GM12892 (cell line): ENCODE results near the gene STEAP3.

Experiments
- DNase-seq: peaks from one replicate; pipeline ENCODE4 v3.0.0; 2011; ENCODE audit not compliant: insufficient read length
- FAIRE-seq: peaks from 2 replicates; lab custom pipeline; 2011; peaks lifted over from hg19 to GRCh38; lab: Jason Lieb, UNC
- POLR2A ChIP-seq: IDR thresholded peaks from 2 replicates; pipeline ENCODE4 v1.6.1; 2011; ENCODE audit warnings: low read depth, low read length, control low read depth
- POLR2AphosphoS5 ChIP-seq: IDR thresholded peaks from 2 replicates; pipeline ENCODE4 v1.6.1; 2011; ENCODE audit warnings: low read depth, low read length, control low read depth
- TAF1 ChIP-seq: IDR thresholded peaks from 2 replicates; pipeline ENCODE4 v1.6.1; 2011; ENCODE audit warnings: low read depth, mild to moderate bottlenecking, control low read depth, low read length, borderline replicate concordance

Gene STEAP3

DNA sequence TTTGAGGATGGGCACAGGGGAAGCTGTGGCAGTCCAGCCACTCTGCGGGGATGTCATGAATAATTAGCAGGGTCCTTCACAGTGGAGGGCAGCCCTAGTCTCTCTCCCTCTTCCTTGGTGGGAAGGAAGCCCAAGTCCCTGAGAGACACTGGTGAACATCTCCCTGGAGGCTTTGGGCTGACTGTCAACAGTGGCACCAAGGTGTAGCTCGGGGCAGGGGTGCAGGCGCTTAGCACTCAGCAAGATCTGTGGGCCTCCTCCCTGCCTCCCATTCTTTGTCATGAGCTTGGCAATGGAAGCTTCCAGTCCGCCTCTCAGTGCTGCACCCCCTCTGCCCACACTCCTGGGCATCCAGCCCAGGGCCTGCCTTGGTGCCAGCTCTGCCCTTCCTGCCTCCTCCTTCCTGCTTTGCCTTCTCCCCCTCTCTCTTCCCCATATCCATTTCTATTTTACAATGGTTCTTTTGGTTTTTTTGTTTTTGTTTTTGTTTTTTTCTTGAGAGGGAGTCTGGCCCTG is 59.4 kb downstream of the STEAP3 start:
- no peak for TF ChIP-seq POLR2A
- no peak for TF ChIP-seq TAF1
- TF ChIP-seq POLR2AphosphoS5: no peak
- no peak for FAIRE-seq
- no peak for DNase-seq

DNA sequence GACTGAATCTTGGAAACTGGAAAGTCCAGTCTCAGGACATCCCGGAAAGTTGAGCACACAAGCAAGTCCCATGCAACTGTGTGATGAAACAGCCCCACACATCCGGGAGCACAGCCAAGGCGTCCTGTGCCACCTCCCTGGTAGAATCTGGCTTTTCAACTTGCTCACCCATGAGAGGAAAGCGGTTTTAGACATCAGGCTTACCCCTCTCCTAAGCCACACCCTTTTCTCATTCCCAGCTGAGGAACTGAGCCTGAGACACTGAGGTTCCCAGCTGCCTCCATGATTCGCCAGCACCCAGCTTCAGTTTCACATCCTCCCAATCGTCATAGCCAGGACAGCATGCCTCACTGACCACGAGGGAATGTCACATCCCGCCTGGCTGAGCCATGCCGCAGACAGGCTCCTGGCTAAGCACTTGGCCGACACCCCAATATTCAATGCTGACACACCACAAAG is 60.3 kb downstream of the STEAP3 start:
- TF ChIP-seq POLR2A (no peak), POLR2AphosphoS5 (no peak), TAF1 (no peak)
- DNase-seq (no peak), FAIRE-seq (no peak)

DNA sequence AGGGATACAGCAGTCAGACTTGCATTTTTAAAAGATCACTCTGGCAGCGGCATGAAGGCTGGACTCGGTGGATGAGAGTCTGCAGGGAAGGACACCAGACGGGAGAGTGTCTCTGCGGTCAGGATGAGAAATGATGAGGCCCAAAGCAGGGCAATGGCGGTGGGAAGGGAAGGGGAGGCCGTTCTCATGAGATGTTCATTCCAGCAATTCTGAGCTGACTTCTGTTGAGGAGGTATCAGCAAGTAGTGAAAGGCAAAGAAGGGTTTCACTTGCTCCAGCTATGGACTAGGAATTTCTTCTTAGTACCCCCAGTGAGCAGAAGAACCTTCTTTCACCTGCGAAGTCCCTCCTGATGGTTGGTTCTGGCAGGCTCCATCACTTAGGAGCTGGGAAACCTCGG is 63.0 kb downstream of the STEAP3 start:
- DNase-seq (no peak), FAIRE-seq (no peak)
- TF ChIP-seq POLR2A: no peak
- no peak for TF ChIP-seq POLR2AphosphoS5
- no peak for TF ChIP-seq TAF1

DNA sequence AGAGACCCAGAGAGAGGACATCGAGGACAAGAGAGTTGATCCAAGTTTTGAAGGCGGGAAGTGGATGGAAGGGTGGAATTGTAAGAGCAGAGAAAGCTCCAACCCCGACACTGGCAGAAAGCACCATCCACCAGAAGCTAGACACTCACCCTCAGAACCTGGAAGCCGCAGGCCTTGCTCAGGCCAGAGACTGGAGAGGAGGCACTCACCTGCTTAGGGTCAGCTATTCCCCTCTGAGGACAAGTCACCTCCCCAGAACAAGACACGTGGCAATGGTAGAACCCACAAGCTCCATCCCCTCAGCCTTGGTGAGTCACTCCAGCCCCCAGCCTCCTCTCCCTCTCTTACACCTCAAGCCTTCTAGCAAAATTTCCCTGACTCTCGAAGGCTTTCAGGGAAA is 64.9 kb downstream of the STEAP3 start:
- FAIRE-seq (no peak), DNase-seq (no peak)
- TF ChIP-seq POLR2A (no peak), POLR2AphosphoS5 (no peak), TAF1 (no peak)

DNA sequence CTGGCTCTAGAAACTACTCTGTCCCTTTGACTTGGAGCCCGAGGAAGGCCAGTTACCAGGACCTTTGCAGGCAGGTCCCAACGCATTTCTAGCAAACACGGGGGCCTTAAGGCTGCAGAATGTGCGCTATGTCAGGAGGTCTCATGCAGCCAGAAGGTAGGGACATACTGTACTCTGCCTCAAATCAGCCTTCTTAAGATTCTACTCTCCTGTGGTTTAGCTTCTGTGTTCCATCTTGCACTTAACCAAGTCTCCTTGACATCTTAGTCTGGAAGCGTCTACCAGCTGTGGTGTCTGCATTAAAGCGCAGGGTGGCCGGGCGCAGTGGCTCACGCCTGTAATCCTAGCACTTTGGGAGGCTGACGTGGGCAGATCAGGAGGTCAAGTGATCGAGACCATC is 65.5 kb downstream of the STEAP3 start:
- FAIRE-seq (no peak), DNase-seq (no peak)
- TF ChIP-seq POLR2AphosphoS5: no peak
- TF ChIP-seq POLR2A: no peak
- TF ChIP-seq TAF1: no peak

DNA sequence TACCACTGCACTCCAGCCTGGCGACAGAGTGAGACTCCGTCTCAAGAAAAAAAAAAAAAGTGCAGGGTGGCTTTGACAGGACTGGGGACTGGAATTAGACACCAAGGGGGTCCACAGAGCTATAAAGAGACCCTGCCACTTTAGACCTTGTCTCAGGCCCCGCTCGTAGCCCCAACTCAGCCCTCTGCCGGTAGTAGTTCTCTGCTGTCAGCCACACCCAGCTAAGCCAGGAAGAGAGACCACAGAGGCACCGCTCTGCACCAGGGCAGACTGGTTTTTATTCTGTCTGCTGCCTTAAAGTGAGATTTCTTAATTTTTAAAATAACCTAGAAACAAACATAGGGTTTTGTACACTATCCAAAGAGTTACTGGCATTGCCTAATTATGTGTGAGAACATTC is 66.0 kb downstream of the STEAP3 start:
- DNase-seq: no peak
- no peak for FAIRE-seq
- TF ChIP-seq POLR2AphosphoS5: no peak
- no peak for TF ChIP-seq POLR2A
- no peak for TF ChIP-seq TAF1

DNA sequence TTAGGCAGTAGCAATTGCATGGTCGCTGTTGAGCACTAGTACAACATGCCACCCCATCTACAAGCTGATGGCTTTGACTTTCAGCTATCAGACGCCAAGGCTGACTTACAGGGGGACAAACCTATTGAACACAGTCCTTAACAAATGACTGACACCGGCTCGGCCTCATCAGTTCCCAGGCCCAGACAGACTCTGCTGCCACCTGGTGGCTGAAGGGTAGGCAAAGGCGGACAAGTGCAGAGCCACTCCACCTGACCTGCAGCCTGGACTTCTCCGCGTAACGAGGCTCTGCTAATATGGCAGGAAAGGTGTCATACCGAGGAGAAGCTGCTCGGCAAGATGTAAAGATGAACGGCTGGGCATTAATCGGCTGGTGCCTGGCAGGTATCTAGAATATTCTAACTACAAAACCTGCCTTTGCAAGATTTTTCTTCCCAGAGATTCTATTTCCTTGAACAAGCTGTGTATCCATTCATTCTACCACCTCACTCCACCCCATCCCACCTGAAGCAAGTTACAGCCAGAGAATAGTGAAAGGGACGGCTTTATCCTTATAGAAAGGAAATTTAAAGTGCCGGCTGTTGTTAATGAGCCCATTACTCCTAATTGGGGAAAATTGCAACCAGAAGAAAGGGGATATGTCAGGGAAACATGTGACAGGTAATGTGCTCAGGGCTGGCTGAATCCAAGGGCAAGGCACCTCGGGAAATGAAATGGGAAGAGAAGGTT is 67.4 kb downstream of the STEAP3 start:
- FAIRE-seq (no peak), DNase-seq (no peak)
- no peak for TF ChIP-seq TAF1
- no peak for TF ChIP-seq POLR2AphosphoS5
- no peak for TF ChIP-seq POLR2A

DNA sequence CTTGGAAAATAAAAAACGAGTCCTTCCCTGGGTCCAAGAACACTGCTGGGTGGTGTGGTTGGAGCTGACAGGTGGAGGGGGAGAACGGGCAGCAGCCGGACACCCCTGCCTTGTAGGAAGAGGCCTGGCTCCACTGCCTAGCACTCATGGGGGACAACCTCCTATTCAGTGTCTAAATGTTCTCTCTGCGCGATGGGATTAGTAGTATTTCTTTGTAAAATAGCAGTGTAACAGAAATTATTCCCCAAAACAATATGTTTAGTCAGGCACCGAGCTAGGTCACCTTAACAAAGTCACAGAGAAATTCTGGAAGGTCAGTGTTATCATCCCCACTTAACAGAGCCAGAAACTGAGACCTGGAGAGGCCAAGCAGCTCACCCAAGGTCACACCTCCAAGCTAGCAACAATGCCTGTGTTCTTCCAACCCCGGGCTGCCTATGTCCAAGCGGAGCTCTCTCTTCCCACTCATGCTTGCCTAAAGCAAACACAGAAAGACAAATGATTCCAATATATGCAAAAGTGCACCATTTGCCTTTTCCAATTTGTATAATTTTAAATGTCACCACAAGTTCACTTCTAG is 68.0 kb downstream of the STEAP3 start:
- no peak for DNase-seq
- FAIRE-seq: no peak
- TF ChIP-seq TAF1: no peak
- TF ChIP-seq POLR2AphosphoS5: no peak
- TF ChIP-seq POLR2A: no peak

DNA sequence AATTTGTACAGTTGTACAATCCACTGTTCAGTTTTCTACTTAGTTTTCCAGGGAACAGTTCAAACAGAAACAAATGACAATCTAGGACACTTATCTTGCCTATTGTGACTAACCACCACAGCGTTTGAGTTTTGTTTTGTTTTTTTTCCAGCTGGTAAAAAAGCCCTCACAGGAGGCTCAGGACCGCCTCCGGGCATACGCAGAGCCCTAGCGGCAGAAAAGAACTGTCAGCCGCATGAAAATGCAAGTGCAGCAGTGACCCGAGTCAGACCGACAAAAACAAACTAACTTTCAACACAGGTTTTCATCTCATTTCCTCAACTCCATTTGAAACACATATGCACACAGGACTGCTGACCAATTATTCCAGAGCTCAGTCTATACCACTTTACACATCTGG is 68.6 kb downstream of the STEAP3 start:
- DNase-seq (no peak), FAIRE-seq (no peak)
- no peak for TF ChIP-seq TAF1
- no peak for TF ChIP-seq POLR2A
- no peak for TF ChIP-seq POLR2AphosphoS5

DNA sequence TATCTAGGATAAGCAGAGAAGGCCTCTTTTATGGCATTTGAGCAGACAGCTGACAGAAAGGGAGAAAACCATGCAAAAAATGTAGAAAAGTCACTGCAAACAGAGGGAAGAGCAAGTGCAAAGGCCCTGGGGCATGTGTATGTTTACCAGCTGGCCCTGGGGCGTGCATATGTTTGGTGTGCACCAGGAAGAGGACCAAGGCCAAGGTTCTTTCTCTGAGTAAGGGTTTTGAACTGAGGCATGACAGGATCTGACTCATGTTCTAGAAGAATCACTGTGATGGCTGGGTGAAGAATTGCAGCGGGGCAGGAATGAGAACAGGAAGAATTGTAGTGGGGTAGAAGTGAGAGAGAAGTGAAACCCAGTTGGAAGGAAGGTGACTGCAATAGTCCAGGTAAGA is 69.6 kb downstream of the STEAP3 start:
- FAIRE-seq: no peak
- DNase-seq: no peak
- TF ChIP-seq TAF1 (no peak), POLR2AphosphoS5 (no peak), POLR2A (no peak)

DNA sequence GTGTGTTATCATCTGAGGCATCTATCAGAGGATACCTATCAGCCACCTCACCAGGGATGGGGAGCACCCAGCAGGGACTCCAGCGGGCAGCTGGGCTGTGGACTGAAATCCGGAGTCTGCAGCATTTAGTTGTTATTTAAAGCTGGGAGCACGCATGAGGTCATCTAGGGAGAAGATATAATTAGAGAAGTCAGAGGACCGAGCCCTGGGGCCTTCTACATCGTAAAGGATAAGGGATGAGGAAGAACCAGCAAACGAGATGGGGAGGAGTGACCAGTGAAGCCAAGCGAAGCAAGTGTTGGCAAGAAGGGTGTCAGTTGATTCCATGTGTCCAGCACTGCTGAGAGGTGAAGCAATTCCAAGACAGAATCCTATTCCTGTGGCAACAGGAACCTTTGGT is 70.3 kb downstream of the STEAP3 start:
- no peak for DNase-seq
- no peak for TF ChIP-seq POLR2AphosphoS5
- TF ChIP-seq TAF1: no peak
- TF ChIP-seq POLR2A: no peak
- no peak for FAIRE-seq

DNA sequence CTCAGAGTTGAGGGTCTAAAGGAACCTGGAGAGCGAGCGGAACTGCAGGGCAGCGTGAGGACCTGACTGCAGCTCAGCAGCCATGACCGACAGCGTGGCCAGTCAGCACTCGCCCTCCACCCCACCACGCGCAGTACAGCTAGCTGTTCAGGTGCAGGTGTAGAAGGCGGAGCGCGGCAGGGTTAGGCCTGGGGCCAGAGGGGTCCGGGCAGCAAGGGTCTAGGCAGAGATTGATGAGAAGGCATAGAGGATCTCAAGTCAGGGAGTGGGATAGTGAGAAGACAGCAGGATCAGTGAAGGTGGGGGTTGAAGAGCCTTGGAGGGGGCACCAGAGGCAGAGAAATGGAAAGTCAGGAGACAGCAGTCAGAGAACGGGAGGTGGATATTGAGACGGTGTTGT is 71.0 kb downstream of the STEAP3 start:
- FAIRE-seq (no peak), DNase-seq (no peak)
- TF ChIP-seq POLR2AphosphoS5: no peak
- TF ChIP-seq POLR2A: no peak
- no peak for TF ChIP-seq TAF1
